Natural killer cell (primary cell): ENCODE measurements around the gene SRSF6. TPM values are rescaled to one million over a fixed set of nuclear protein-coding genes. Genes with fewer than 3 reads are reported as not detected.

ENCODE experiments used
- total RNA-seq, 4 donors: library from RNA; stranded (reverse); fragments of 120-200 nt in 1 of 4; gene quantifications; one replicate each; pipeline versions ENCODE4 v1.2.3 to v1.2.4, GENCODE V29; 2013 to 2022

The SRSF6 gene
- total RNA-seq, 3 donors from 2014 or later (not counting 1 experiment from before 2014, with no cell fraction given), result 184 to 252 (median 229) TPM

Other genes starting within 250 kb of the SRSF6 start
- gene L3MBTL1, start 49.8 kb downstream of the SRSF6 start, total RNA-seq, result 10 to 100 TPM; 15.4 to 17.1 (median 17.0) TPM
- 1 to 10 TPM in 1 of 3 donors, under 1 TPM in 2; 0.48 to 1.2 (median 0.61) TPM for gene SGK2, start 101.1 kb downstream of the SRSF6 start, total RNA-seq
- 10 to 100 TPM; 21.5 to 26.1 (median 22.4) TPM for gene IFT52, start 133.0 kb downstream of the SRSF6 start, total RNA-seq
- 1 to 10 TPM; 1.6 to 2.4 (median 1.7) TPM for gene MYBL2, start 209.2 kb downstream of the SRSF6 start, total RNA-seq